Naive B cell (primary cell): ENCODE results near the gene MDFIC. TPM values are rescaled to one million over a fixed set of nuclear protein-coding genes. Genes with fewer than 3 reads are reported as not detected.

Experiments used
- ATAC-seq, 2 donors: fragments of 150-1000 bp; cut with Tn5 transposase; 2 replicates each; pipeline ENCODE4 v1.10.0; 2021; ENCODE audit warnings: low read depth in 2 of 2, mild to moderate bottlenecking in 2 of 2, moderate library complexity in 2 of 2
- DNase-seq: peaks from one replicate; pipeline ENCODE4 v3.0.0; 2022
- H3K27ac Mint-ChIP-seq, 6 donors: one replicate each; pipeline ENCODE4 v1.8.0; 2020 to 2022; ENCODE audit warnings: mild to moderate bottlenecking in 6 of 6, mixed read lengths in 6 of 6, moderate library complexity in 5 of 6, inconsistent platforms in 2 of 6
- H3K27me3 Mint-ChIP-seq, 3 donors: one replicate each; pipeline ENCODE4 v1.8.0; 2021 to 2022; ENCODE audit warnings: mixed read lengths in 3 of 3, mild to moderate bottlenecking in 1 of 3
- H3K36me3 Mint-ChIP-seq, 2 donors: one replicate each; pipeline ENCODE4 v1.8.0; 2020 to 2022; ENCODE audit warnings: mixed read lengths in 2 of 2, inconsistent platforms in 1 of 2, mild to moderate bottlenecking in 1 of 2
- H3K4me1 Mint-ChIP-seq, 3 donors: one replicate each; pipeline ENCODE4 v1.8.0; 2020 to 2022; ENCODE audit warnings: mixed read lengths in 3 of 3, inconsistent platforms in 1 of 3, mild to moderate bottlenecking in 1 of 3, moderate library complexity in 1 of 3
- H3K4me3 Mint-ChIP-seq, 8 donors: one replicate each; pipeline ENCODE4 v1.8.0; 2020 to 2022; ENCODE audit warnings: mild to moderate bottlenecking in 8 of 8, mixed read lengths in 8 of 8, moderate library complexity in 8 of 8, inconsistent platforms in 2 of 8
- H3K9me3 Mint-ChIP-seq, 7 donors: one replicate each; pipeline ENCODE4 v1.8.0; 2020 to 2022; ENCODE audit warnings: mixed read lengths in 7 of 7, mild to moderate bottlenecking in 5 of 7, inconsistent platforms in 2 of 7, moderate library complexity in 1 of 7
- polyA plus RNA-seq, 6 donors: library from polyadenylated mRNA; unstranded; fragments of 300-500 nt; fragmentation: Illumina TruSeq; gene quantifications; one replicate each; pipeline ENCODE4 v1.2.3, GENCODE V29; 2021; ENCODE audit warnings: low read depth in 6 of 6

The MDFIC gene
- polyA plus RNA-seq, 6 donors from 2014 or later = 29.0 to 68.6 (median 40.0) TPM

- Mint-ChIP-seq H3K4me3 (peak overlapping the region in 3 of 8 donors; percentile 79 to 90 (median 82)), H3K36me3 (no peaks in the 10 kb centered on the region), H3K27ac (peak overlapping the region; percentile 92 to 97 (median 94)), H3K27me3 (no peaks in the 10 kb centered on the region), H3K9me3 (no peaks in the 10 kb centered on the region), H3K4me1 (peaks cover 18 to 45% (median 27%) of the 10 kb centered on the region in 3 donors)
- DNase-seq (peak; percentile 43), ATAC-seq (peak; percentile 69)
Observed at GRCh38 chr7:114930829-114931655, 9.1 kb downstream of the MDFIC start.

GRCh38 chr7:114931656-114932011 is 9.7 kb downstream of the MDFIC start:
- H3K4me3 Mint-ChIP-seq = peak overlapping the region in 3 of 8 donors; percentile 79 to 90 (median 82)
- H3K9me3 Mint-ChIP-seq = no peaks in the 10 kb centered on the region
- H3K27me3 Mint-ChIP-seq = no peaks in the 10 kb centered on the region
- H3K4me1 Mint-ChIP-seq = peaks cover 18 to 45% (median 27%) of the 10 kb centered on the region in 3 donors
- H3K27ac Mint-ChIP-seq = peak overlapping the region; percentile 92 to 97 (median 94)
- DNase-seq (peak; percentile 52), ATAC-seq (peak; percentile 89 to 93)
- no peaks in the 10 kb centered on the region for H3K36me3 Mint-ChIP-seq

GRCh38 chr7:114932991-114933390 is 11.1 kb downstream of the MDFIC start:
- DNase-seq (no peak), ATAC-seq (no peak)

GRCh38 chr7:114933658-114934057 is 11.8 kb downstream of the MDFIC start:
- no peak for DNase-seq
- ATAC-seq = no peak
- Mint-ChIP-seq H3K27ac (peak overlapping the region in 3 of 6 donors; percentile 4 to 94 (median 47)), H3K4me3 (no peak overlapping the region), H3K9me3 (no peaks in the 10 kb centered on the region), H3K4me1 (peaks cover 13 to 45% (median 27%) of the 10 kb centered on the region in 3 donors), H3K27me3 (no peaks in the 10 kb centered on the region), H3K36me3 (no peaks in the 10 kb centered on the region)

More at GRCh38 chr7:114932991-114933390, 11.1 kb downstream of the MDFIC start:
- Mint-ChIP-seq H3K27ac (peak overlapping the region in 5 of 6 donors; percentile 4 to 94 (median 47)), H3K27me3 (no peaks in the 10 kb centered on the region), H3K36me3 (no peaks in the 10 kb centered on the region), H3K4me3 (peak overlapping the region in 3 of 8 donors; percentile 10 to 52 (median 40)), H3K4me1 (peaks cover 13 to 45% (median 27%) of the 10 kb centered on the region in 3 donors), H3K9me3 (no peaks in the 10 kb centered on the region)

- Mint-ChIP-seq H3K9me3 (no peaks in the 10 kb centered on the region), H3K4me3 (peak overlapping the region in 1 of 8 donors; percentile 4), H3K27ac (peak overlapping the region in 2 of 6 donors; percentile 4 to 28), H3K36me3 (no peaks in the 10 kb centered on the region), H3K4me1 (peaks cover 13 to 45% (median 27%) of the 10 kb centered on the region in 3 donors), H3K27me3 (no peaks in the 10 kb centered on the region)
- DNase-seq = no peak
- ATAC-seq = no peak
Observed at GRCh38 chr7:114934086-114934485, 12.2 kb downstream of the MDFIC start.

- no peak for DNase-seq
- Mint-ChIP-seq H3K27ac (peak overlapping the region in 1 of 6 donors; percentile 28), H3K36me3 (no peaks in the 10 kb centered on the region), H3K4me1 (peaks cover 13 to 45% (median 27%) of the 10 kb centered on the region in 3 donors), H3K27me3 (no peaks in the 10 kb centered on the region), H3K9me3 (no peaks in the 10 kb centered on the region), H3K4me3 (no peak overlapping the region)
- ATAC-seq = no peak
Observed at GRCh38 chr7:114934713-114935112, 12.8 kb downstream of the MDFIC start.

GRCh38 chr7:114936471-114936870 is 14.6 kb downstream of the MDFIC start:
- no peak for DNase-seq
- H3K4me1 Mint-ChIP-seq = peaks cover 19 to 48% (median 25%) of the 10 kb centered on the region in 3 donors
- H3K9me3 Mint-ChIP-seq = no peaks in the 10 kb centered on the region
- H3K4me3 Mint-ChIP-seq = no peak overlapping the region
- no peaks in the 10 kb centered on the region for H3K27me3 Mint-ChIP-seq
- ATAC-seq = no peak
- H3K36me3 Mint-ChIP-seq = peaks cover 0 to 8% of the 10 kb centered on the region in 2 donors
- H3K27ac Mint-ChIP-seq = no peak overlapping the region

GRCh38 chr7:114937446-114937845 is 15.6 kb downstream of the MDFIC start:
- no peak for DNase-seq
- Mint-ChIP-seq H3K27ac (peak overlapping the region in 1 of 6 donors; percentile 44), H3K36me3 (peaks cover 0 to 12% of the 10 kb centered on the region in 2 donors), H3K9me3 (no peaks in the 10 kb centered on the region), H3K4me3 (no peak overlapping the region), H3K4me1 (peaks cover 20 to 47% (median 26%) of the 10 kb centered on the region in 3 donors), H3K27me3 (no peaks in the 10 kb centered on the region)
- no peak for ATAC-seq

GRCh38 chr7:114938785-114939184 is 16.9 kb downstream of the MDFIC start:
- Mint-ChIP-seq H3K27ac (no peak overlapping the region), H3K4me1 (peaks cover 11 to 44% (median 35%) of the 10 kb centered on the region in 3 donors), H3K9me3 (no peaks in the 10 kb centered on the region), H3K36me3 (peaks cover 0 to 12% of the 10 kb centered on the region in 2 donors), H3K27me3 (no peaks in the 10 kb centered on the region), H3K4me3 (no peak overlapping the region)
- ATAC-seq (no peak), DNase-seq (no peak)

- no peaks in the 10 kb centered on the region for H3K27me3 Mint-ChIP-seq
- peaks cover 0 to 12% of the 10 kb centered on the region in 2 donors for H3K36me3 Mint-ChIP-seq
- H3K4me1 Mint-ChIP-seq = peaks cover 11 to 36% (median 34%) of the 10 kb centered on the region in 3 donors
- H3K9me3 Mint-ChIP-seq = no peaks in the 10 kb centered on the region
- no peak overlapping the region for H3K27ac Mint-ChIP-seq
- DNase-seq (no peak), ATAC-seq (no peak)
- no peak overlapping the region for H3K4me3 Mint-ChIP-seq
Observed at GRCh38 chr7:114939484-114940097, 17.7 kb downstream of the MDFIC start.

- no peak overlapping the region for H3K4me3 Mint-ChIP-seq
- no peaks in the 10 kb centered on the region for H3K9me3 Mint-ChIP-seq
- H3K4me1 Mint-ChIP-seq = peaks cover 11 to 32% (median 31%) of the 10 kb centered on the region in 3 donors
- peaks cover 0 to 12% of the 10 kb centered on the region in 2 donors for H3K36me3 Mint-ChIP-seq
- peak overlapping the region in 2 of 6 donors; percentile 0 to 40 for H3K27ac Mint-ChIP-seq
- DNase-seq = no peak
- ATAC-seq = no peak
- no peaks in the 10 kb centered on the region for H3K27me3 Mint-ChIP-seq
Observed at GRCh38 chr7:114940220-114940619, 18.3 kb downstream of the MDFIC start.

- Mint-ChIP-seq H3K27me3 (no peaks in the 10 kb centered on the region), H3K4me3 (no peak overlapping the region), H3K36me3 (peaks cover 0 to 12% of the 10 kb centered on the region in 2 donors), H3K4me1 (peaks cover 14 to 31% (median 29%) of the 10 kb centered on the region in 3 donors), H3K9me3 (no peaks in the 10 kb centered on the region), H3K27ac (peak overlapping the region in 5 of 6 donors; percentile 0 to 81 (median 49))
- DNase-seq = no peak
- ATAC-seq = no peak
Observed at GRCh38 chr7:114941692-114942091, 19.8 kb downstream of the MDFIC start.

- H3K9me3 Mint-ChIP-seq = no peaks in the 10 kb centered on the region
- H3K36me3 Mint-ChIP-seq = peaks cover 0 to 15% of the 10 kb centered on the region in 2 donors
- DNase-seq = no peak
- H3K27me3 Mint-ChIP-seq = no peaks in the 10 kb centered on the region
- H3K4me1 Mint-ChIP-seq = peaks cover 15 to 37% (median 35%) of the 10 kb centered on the region in 3 donors
- H3K27ac Mint-ChIP-seq = peak overlapping the region in 4 of 6 donors; percentile 40 to 68 (median 43)
- H3K4me3 Mint-ChIP-seq = peak overlapping the region in 2 of 8 donors; percentile 12 to 16
- ATAC-seq = peak; percentile 75 to 78
Observed at GRCh38 chr7:114942446-114943175, 20.7 kb downstream of the MDFIC start.
